ENCODE data around the gene B4GALT1. TPM values are rescaled to one million over a fixed set of nuclear protein-coding genes. Genes with fewer than 3 reads are reported as not detected.

The B4GALT1 gene
- total RNA-seq, 4 donors from 2014 or later, result 45.1 to 68.7 (median 53.5) TPM

- Histone ChIP-seq H3K9me3 (no peaks in the 10 kb centered on the region), H3K4me1 (peaks cover 90% of the 10 kb centered on the region), H3K36me3 (peaks cover 19% of the 10 kb centered on the region), H3K4me3 (no peak overlapping the region), H3K27ac (no peak overlapping the region), H3K27me3 (no peaks in the 10 kb centered on the region)
- DNase-seq (ENCODE audit: low spot score in 2 of 2), result peak; percentile 41 to 73
- 76% methylated on average over 4 of the region's 8 CpGs for WGBS
- TF ChIP-seq POLR2A (IDR thresholded peaks at IDR 0.05) (no peak), POLR2AphosphoS5 (IDR thresholded peaks at IDR 0.05) (no peak), CTCF (IDR thresholded peaks at IDR 0.05) (no peak), EP300 (IDR thresholded peaks at IDR 0.05) (no peak)
Measured at GRCh38 chr9:33135470-33135958, 31.6 kb downstream of the B4GALT1 start.

GRCh38 chr9:33135031-33135461 is 32.1 kb downstream of the B4GALT1 start:
- Histone ChIP-seq H3K27ac (no peak overlapping the region), H3K4me1 (peaks cover 90% of the 10 kb centered on the region), H3K36me3 (peaks cover 19% of the 10 kb centered on the region), H3K9me3 (no peaks in the 10 kb centered on the region), H3K27me3 (no peaks in the 10 kb centered on the region), H3K4me3 (no peak overlapping the region)
- TF ChIP-seq POLR2A (IDR thresholded peaks at IDR 0.05) (no peak), POLR2AphosphoS5 (IDR thresholded peaks at IDR 0.05) (no peak), EP300 (IDR thresholded peaks at IDR 0.05) (no peak), CTCF (IDR thresholded peaks at IDR 0.05) (no peak)
- DNase-seq (ENCODE audit: low spot score in 2 of 2), result peak; percentile 54 to 64
- 88% methylated on average over 5 of the region's 8 CpGs for WGBS

- TF ChIP-seq POLR2A (IDR thresholded peaks at IDR 0.05), result no peak
- no peak for TF ChIP-seq EP300 (IDR thresholded peaks at IDR 0.05)
- TF ChIP-seq POLR2AphosphoS5 (IDR thresholded peaks at IDR 0.05), result no peak
- TF ChIP-seq CTCF (IDR thresholded peaks at IDR 0.05), result no peak
- no peaks in the 10 kb centered on the region for H3K27me3 ChIP-seq
- peak; percentile 45 to 52 for DNase-seq (ENCODE audit: low spot score in 2 of 2)
- WGBS, result 44% methylated on average over 7 of the region's 7 CpGs
- no peak overlapping the region for H3K4me3 ChIP-seq
- no peaks in the 10 kb centered on the region for H3K9me3 ChIP-seq
- peaks cover 32% of the 10 kb centered on the region for H3K36me3 ChIP-seq
- peaks cover 84% of the 10 kb centered on the region for H3K4me1 ChIP-seq
- H3K27ac ChIP-seq, result peak overlapping the region; percentile 15
Measured at GRCh38 chr9:33133186-33133585, 34.0 kb downstream of the B4GALT1 start.

GRCh38 chr9:33131790-33132772 is 35.1 kb downstream of the B4GALT1 start:
- peaks cover 42% of the 10 kb centered on the region for H3K36me3 ChIP-seq
- H3K9me3 ChIP-seq, result no peaks in the 10 kb centered on the region
- 60% methylated on average over 10 of the region's 10 CpGs for WGBS
- peak; percentile 49 to 59 for DNase-seq (ENCODE audit: low spot score in 2 of 2)
- H3K27me3 ChIP-seq, result no peaks in the 10 kb centered on the region
- no peak overlapping the region for H3K4me3 ChIP-seq
- peak overlapping the region; percentile 15 for H3K27ac ChIP-seq
- TF ChIP-seq POLR2A (IDR thresholded peaks at IDR 0.05) (no peak), POLR2AphosphoS5 (IDR thresholded peaks at IDR 0.05) (no peak)
- H3K4me1 ChIP-seq, result peaks cover 75% of the 10 kb centered on the region

- H3K9me3 ChIP-seq, result no peaks in the 10 kb centered on the region
- TF ChIP-seq EP300 (IDR thresholded peaks at IDR 0.05) (no peak), CTCF (IDR thresholded peaks at IDR 0.05) (no peak)
- 100% methylated on average over 4 of the region's 4 CpGs for WGBS
- DNase-seq (ENCODE audit: low spot score in 2 of 2), result peak; percentile 29 to 70
- H3K27me3 ChIP-seq, result no peaks in the 10 kb centered on the region
- H3K27ac ChIP-seq, result peak overlapping the region; percentile 65
- no peak overlapping the region for H3K4me3 ChIP-seq
- peaks cover 42% of the 10 kb centered on the region for H3K36me3 ChIP-seq
- H3K4me1 ChIP-seq, result peaks cover 68% of the 10 kb centered on the region
Measured at GRCh38 chr9:33130961-33131789, 36.0 kb downstream of the B4GALT1 start.
